NCI-H82 (cell line): Measurements from ENCODE around the gene SMYD3.
"Not testable (repeated sequence)": the region's sequence is repeated elsewhere in the genome, so short reads cannot be mapped to it uniquely, and the experiment has no call there.

Experiments
- DNase-seq: peaks from one replicate; lab custom pipeline; 2025; lab: John Stamatoyannopoulos, UW

Gene SMYD3

DNA sequence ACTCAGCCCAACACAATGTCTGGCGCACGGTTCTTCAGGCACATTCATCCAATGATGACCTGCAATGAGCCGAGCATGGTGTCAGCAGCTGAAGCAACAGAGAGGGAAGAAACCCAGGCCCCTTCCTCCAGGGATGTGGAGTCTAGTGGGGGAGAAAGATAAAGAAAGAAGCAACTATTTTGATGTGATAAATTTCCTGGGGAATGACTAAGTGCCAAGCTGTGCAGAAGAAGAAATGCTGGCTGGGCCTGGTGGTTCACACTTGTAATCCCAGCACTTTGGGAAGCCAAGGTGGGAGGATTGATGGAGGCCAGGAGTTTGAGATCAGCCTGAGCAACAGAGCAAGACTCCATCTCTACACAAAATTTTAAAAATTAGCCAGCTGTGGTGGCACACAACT is 790.5 kb downstream of the SMYD3 start:
- no peak for DNase-seq

DNA sequence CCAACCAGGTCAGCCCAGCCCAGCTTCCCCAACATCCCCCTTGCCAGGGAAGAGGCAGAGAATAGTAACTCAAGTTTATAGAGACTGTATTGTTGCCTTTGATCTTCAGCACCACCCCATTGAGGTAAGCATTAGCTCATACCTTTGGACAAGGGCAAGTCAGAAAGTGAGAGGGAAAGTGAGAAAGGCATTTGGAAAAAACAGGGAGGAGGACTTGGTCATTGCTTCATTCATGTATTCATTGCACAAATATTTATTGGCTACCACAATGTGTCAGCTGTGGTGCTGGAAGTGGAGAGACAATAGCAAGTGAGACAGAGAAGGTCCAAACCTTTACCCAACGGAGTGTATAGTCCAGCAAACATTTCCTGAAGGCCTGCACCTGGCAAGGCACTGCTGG is 791.1 kb downstream of the SMYD3 start:
- DNase-seq, result no peak

DNA sequence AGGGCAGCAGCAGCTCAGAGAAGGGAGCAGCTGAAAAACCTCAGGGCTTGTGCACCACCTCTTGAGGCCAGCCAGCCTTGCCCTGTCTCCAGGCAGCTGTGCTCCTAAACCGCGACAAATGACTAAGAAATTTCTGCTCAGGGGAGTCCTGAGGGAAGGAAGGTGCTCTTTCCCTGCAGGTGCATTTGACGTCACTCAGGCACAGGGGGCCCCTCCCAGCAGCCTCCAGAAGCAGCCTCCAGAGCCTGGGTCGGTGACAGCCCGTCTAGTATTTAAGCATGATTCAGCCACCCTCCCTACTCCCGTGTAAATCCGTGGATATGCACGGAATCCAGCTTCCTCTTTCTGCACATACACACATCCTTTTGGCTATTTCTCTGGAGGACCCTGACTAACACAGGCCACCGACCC is 791.8 kb downstream of the SMYD3 start:
- no peak for DNase-seq

DNA sequence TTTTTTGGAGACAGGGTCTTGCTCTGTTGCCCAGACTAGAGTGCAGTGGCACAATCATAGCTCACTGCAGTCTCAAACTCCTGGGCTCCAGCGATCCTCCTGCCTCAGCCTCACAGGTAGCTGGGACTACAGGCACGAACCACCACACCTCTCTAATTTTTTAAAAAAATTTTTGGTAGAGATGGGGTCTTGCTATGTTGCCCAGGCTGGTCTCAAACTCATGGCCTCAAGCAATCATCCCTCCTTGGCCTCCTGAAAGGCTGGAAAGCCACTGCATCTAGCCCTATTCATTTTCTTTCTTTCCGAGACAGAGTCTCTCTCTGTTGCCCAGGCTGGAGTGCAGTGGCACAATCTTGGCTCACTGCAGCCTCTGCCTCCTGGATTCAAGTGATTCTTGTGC is 793.1 kb downstream of the SMYD3 start:
- DNase-seq, result not testable (repeated sequence)

DNA sequence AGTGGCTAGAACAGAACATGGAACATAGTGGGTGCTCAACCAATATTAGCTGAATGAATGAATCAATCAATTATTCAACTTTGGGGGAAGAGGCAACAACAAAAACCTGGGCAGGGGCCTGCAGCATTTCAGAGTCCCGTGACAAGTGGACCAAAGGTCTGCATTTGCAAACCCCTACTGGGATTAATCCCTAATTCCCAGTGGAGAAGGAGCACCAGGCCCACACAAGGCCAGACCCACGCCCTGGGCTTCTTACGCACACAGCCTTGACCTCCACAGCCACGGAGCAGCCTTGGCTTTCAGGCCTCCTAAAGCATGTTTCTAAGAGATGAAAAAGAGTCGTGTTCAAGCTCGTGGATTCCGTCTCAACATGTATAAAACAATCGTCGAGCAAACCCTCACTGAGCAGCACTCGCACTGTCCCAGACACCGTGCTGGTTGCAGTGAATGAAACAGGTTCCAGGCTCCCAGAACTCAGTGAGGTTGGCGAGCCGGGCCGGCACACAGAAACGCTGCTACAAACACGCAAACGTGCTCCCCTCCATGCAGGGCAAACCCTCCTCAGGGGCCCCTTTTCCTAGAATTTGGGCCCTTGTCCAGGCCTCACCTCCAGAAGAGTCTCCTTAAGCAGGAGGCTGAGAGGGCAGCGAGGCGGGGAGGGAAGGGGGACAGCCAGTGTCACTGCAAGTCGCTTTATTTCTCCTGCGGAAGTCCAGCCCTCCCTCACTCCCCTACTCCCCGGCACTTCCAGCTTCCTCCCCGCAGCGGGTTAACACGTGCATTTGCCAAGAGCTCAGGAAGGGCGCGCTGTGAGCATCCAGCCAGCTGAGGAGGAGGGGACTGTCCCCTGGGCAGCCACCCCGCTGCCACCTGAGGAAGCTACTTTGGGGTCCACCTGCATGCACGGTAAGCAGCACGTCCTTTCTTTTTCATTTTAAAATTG is 795.8 kb downstream of the SMYD3 start:
- no peak for DNase-seq

DNA sequence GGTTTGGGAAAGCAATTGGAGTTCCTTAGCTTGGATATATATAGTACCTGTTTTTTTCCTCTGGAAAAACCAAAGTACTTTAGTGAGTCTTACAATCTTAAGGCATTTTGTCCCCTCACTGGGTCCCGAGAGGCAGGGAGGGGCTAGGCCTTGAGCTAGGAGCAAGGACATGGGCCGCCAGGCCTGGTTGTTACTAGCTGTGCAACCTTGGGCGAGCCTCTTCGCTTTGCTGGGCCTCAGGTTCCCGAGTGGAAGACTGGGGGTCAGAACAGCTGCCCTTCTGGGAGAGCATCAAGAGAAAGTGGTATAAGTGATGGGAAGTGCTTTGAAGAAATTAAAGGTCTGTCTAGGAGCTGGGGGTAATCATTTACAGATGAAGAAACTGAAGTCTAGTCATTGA is 799.1 kb downstream of the SMYD3 start:
- DNase-seq, result no peak

DNA sequence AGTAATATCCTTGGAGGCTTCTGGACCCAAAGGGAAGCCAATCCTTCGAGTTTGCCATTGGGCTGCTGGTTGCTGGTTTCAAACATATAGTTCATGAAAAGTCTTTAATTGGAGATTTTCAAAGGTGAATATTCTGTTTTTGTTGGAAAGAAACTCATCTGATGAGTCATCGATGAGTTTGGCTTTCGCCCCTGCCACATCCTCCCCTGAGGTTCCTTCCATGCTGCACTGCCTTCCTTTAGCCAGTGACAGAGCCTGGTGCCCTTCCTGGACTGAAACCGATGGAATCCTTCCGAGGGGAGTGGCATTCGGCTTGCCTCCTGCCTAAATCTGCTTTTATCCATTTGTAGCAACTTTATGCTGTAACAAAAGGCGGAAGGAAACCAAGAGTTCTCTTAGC is 802.3 kb downstream of the SMYD3 start:
- no peak for DNase-seq

DNA sequence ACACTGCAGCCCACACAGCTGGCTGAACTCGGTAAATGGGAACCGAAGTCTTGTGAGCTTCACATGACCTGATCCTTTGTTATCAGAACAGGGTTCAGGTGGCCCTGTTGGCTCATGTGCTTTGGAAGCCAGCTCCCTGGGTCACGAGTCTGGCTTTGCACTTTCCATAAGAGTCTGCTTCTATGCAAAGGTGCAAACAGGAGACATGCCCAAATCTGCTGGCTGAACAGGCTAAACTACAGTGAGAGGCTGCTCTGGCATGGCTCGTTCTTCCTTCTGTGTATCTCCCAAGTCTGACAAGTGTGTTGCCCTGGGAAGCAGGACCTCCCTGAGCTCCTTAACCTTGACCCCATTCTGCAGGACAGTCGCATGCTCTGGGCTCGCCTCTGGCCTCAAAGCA is 802.7 kb downstream of the SMYD3 start:
- no peak for DNase-seq

DNA sequence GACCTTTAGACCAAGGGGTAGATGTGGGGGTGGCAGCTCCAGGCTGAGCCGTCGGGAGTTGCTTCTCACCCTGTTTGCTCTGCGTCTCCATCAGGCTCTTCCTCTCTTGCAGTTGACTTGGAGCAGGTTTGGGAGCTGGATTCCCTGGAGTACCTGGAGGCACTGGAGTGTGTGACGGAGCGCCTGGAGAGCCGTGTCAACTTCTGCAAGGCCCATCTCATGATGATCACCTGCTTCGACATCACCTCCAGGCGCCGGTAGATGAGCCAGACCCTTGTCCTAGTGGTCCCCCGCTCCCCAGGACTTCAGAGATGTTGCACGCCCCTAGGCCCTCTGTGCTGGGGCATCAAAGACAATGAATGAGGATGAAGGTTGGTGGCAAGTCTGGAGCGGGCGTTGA is 804.7 kb downstream of the SMYD3 start:
- DNase-seq, result no peak

DNA sequence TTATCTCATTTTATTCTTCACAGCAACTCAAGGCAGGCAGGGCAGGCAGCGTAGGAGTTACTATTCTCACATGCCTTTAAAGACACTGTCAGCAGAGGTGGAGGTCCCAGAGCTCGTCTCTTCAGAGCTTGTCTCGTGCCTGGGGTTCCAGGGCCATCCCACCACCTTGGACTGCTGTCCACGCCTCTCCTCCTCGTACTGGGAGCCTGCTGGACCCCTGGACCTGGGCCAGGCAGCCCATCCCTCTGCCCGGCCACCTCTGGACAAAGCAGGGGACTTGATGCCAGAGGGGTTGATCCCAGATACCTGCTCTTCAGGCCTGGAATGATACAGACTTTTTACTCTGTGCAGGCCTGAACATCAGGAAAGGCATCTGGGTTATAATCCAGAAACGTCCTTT is 805.4 kb downstream of the SMYD3 start:
- DNase-seq, result no peak

DNA sequence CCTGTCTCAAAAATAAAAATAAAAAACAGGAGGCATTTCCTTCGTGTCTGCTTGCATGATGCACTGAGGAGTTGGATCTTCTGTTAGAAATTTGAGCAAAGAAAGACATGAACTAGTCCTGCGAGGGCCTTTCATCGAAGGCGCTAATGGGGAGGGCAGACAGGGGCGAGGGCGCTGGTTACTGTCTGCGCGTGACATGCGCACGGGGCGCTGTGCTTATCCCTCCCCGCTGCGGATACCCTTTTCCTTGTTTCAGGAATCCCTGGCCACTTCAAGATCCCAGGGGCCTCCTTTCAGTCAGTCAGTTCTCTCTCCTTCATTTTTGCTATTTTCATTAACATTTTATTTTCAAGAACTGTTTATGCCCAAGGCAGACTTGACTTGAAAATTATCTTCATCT is 806.4 kb downstream of the SMYD3 start:
- no peak for DNase-seq
